NB4 (cell line): Measurements from ENCODE around the gene ABCA4.

Experiments
- DNase-seq: peaks from one replicate; pipeline ENCODE4 v3.0.0; 2010; ENCODE audit warnings: low read depth
- H3K4me3 ChIP-seq: one replicate; pipeline ENCODE4 v1.5.1; 2011; ENCODE audit warnings: mild to moderate bottlenecking, low read depth, low read length, moderate library complexity
- MYC ChIP-seq: IDR thresholded peaks from 2 replicates; pipeline ENCODE4 v1.6.1; 2011; ENCODE audit warnings: low read depth, low read length
- POLR2A ChIP-seq: IDR thresholded peaks from 2 replicates; pipeline ENCODE4 v1.6.1; 2011; ENCODE audit warnings: mild to moderate bottlenecking; ENCODE audit not compliant: insufficient read length; ENCODE audit errors: extremely low read depth
- TF ChIP-seq, protein P1 (sequence below): IDR thresholded peaks from 2 replicates; pipeline ENCODE4 v1.6.1; 2011; ENCODE audit warnings: low read depth, low read length
- TF ChIP-seq, protein P2 (sequence below): IDR thresholded peaks from one replicate; pipeline ENCODE4 v1.5.1; 2012; ENCODE audit warnings: low read depth, low read length

ABCA4 gene

GRCh38 chr1:94143173-94143808 is 22.3 kb upstream of the ABCA4 start:
- no peak overlapping the region for H3K4me3 ChIP-seq
- no peak for TF ChIP-seq MYC
- no peak for TF ChIP-seq POLR2A
- TF ChIP-seq, protein P1, sequence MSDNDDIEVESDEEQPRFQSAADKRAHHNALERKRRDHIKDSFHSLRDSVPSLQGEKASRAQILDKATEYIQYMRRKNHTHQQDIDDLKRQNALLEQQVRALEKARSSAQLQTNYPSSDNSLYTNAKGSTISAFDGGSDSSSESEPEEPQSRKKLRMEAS = no peak
- TF ChIP-seq, protein P2, sequence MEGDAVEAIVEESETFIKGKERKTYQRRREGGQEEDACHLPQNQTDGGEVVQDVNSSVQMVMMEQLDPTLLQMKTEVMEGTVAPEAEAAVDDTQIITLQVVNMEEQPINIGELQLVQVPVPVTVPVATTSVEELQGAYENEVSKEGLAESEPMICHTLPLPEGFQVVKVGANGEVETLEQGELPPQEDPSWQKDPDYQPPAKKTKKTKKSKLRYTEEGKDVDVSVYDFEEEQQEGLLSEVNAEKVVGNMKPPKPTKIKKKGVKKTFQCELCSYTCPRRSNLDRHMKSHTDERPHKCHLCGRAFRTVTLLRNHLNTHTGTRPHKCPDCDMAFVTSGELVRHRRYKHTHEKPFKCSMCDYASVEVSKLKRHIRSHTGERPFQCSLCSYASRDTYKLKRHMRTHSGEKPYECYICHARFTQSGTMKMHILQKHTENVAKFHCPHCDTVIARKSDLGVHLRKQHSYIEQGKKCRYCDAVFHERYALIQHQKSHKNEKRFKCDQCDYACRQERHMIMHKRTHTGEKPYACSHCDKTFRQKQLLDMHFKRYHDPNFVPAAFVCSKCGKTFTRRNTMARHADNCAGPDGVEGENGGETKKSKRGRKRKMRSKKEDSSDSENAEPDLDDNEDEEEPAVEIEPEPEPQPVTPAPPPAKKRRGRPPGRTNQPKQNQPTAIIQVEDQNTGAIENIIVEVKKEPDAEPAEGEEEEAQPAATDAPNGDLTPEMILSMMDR = no peak
- no peak for DNase-seq

- TF ChIP-seq, protein P1 = no peak
- TF ChIP-seq, protein P2 = no peak
- TF ChIP-seq POLR2A = no peak
- no peak for TF ChIP-seq MYC
- H3K4me3 ChIP-seq = no peak overlapping the region
- no peak for DNase-seq
Measured at GRCh38 chr1:94142583-94142982, 21.6 kb upstream of the ABCA4 start.

DNA sequence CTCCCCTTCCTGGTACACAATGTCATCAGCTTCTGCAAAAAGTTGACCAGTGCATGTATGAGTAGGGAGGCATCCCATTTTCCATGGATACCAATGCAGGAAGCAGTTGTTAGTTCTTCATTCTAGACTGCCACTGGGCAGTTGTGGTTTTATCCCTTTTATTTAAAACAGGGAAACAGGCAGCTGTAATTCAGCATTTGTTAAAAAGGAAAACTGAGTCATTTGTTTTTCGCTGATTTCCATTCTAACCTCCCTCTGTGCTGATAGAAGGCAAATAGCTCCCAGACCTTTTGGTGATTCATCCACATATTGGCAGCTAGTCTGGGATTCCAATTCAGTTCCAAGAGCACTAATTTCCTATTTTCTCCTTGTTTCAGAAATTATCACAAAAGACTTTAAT is 21.1 kb upstream of the ABCA4 start:
- no peak for TF ChIP-seq MYC
- TF ChIP-seq POLR2A = no peak
- TF ChIP-seq, protein P2 = no peak
- H3K4me3 ChIP-seq = no peak overlapping the region
- DNase-seq = no peak

GRCh38 chr1:94132111-94132510 is 11.2 kb upstream of the ABCA4 start:
- no peak overlapping the region for H3K4me3 ChIP-seq
- no peak for DNase-seq
- TF ChIP-seq, protein P2 = no peak
- no peak for TF ChIP-seq MYC
- TF ChIP-seq POLR2A = no peak
- TF ChIP-seq, protein P1 = no peak

DNA sequence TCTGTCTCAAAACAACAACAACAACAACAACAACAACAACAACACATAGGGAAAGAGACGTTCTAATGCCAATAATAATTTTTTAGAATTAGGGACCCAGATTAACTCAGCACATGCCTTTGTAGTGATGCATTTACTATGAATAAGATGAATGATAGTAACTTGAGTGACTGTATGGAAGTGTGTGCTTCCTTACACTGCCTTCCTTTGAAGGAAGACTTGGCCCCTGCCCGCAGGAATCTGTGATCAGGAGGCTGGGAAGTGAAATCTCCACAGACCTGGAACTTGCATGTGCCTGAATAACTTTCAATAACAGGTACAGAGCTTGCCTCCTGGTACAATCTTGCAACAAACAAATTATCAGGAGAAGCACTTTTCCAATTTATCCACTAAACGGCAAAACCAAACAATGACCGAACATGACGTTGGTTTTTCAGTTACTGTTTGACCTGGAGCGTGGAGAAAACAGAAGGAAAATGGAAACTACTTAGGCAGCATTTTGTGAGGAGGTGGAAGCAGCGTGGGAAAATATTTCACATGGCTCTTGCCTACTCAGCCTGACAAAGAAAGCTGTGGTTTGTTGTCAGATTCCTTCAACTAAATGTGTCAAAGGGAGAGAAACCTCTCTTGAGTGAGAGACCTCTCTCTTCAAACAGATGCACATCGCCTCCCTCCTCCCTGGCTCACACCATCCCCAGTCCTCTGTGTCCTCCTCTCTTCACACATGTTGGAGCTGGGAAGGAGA is 10.1 kb upstream of the ABCA4 start:
- H3K4me3 ChIP-seq = no peak overlapping the region
- no peak for DNase-seq
- no peak for TF ChIP-seq POLR2A

DNA sequence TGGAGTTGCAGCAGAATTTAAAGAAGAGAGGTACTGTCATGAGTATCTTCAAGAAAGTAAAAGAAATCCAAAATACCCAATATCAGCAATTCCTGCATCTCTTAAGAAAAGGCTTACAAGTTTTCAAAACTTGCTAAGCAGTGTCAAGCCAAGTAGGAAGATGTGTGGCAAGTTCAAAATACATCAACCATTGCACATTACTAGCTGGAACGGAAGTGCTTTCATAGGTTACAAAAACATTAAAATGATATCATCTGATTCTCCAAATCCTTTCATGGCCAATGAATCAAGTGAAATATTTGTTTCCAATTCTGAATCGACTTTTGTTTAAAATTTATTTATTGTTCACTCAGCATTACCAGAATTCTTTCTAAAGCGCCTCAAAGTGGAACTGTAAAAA is 5.7 kb upstream of the ABCA4 start:
- no peak for DNase-seq
- TF ChIP-seq POLR2A = no peak
- no peak for TF ChIP-seq MYC
- TF ChIP-seq, protein P1 = no peak
- TF ChIP-seq, protein P2 = no peak
- H3K4me3 ChIP-seq = no peak overlapping the region
